Hepatocyte (in vitro differentiated cells): Measurements from ENCODE around the gene NOD1. TPM values are rescaled to one million over a fixed set of nuclear protein-coding genes. Genes with fewer than 3 reads are reported as not detected.

ENCODE experiments used
- DNase-seq: peaks from one replicate; pipeline ENCODE4 v3.0.0-alpha.2; 2016; ENCODE audit warnings: low spot score
- H2AFZ ChIP-seq: fragments of 200-600 bp; sonication (generic); 2 replicates; pipeline ENCODE4 v1.6.0; 2016; ENCODE audit warnings: antibody characterized with exemption, mild to moderate bottlenecking
- H3K27ac ChIP-seq: fragments of 200-600 bp; sonication (generic); 2 replicates; pipeline ENCODE4 v1.5.1; 2016; ENCODE audit warnings: mild to moderate bottlenecking
- H3K27me3 ChIP-seq: fragments of 200-600 bp; sonication (generic); 2 replicates; pipeline ENCODE4 v1.6.1; 2016
- H3K36me3 ChIP-seq: fragments of 200-600 bp; sonication (generic); replicated peaks from 2 replicates; pipeline ENCODE4 v1.5.1; 2016; ENCODE audit warnings: low read depth; ENCODE audit not compliant: insufficient read depth
- H3K4me1 ChIP-seq: fragments of 200-600 bp; sonication (generic); 2 replicates; pipeline ENCODE4 v1.5.1; 2016; ENCODE audit warnings: mild to moderate bottlenecking, moderate library complexity; ENCODE audit not compliant: insufficient read depth
- H3K4me2 ChIP-seq: fragments of 200-600 bp; sonication (generic); 2 replicates; pipeline ENCODE4 v1.6.0; 2016
- H3K4me3 ChIP-seq: fragments of 200-600 bp; sonication (generic); 2 replicates; pipeline ENCODE4 v1.5.1; 2016; ENCODE audit warnings: mild to moderate bottlenecking
- H3K79me2 ChIP-seq: fragments of 200-600 bp; sonication (generic); 2 replicates; pipeline ENCODE4 v1.6.0; 2017; ENCODE audit warnings: mild to moderate bottlenecking
- H3K9me2 ChIP-seq: fragments of 200-600 bp; sonication (generic); replicated peaks from 2 replicates; pipeline ENCODE4 v1.6.0; 2017; ENCODE audit warnings: mild to moderate bottlenecking; ENCODE audit not compliant: insufficient read depth
- H3K9me3 ChIP-seq: fragments of 200-600 bp; sonication (generic); 2 replicates; pipeline ENCODE4 v1.5.1; 2016; ENCODE audit warnings: low read depth, mild to moderate bottlenecking
- H4K20me1 ChIP-seq: fragments of 200-600 bp; sonication (generic); 2 replicates; pipeline ENCODE4 v1.6.0; 2016; ENCODE audit warnings: mild to moderate bottlenecking; ENCODE audit not compliant: insufficient read depth, poor library complexity, severe bottlenecking
- EZH2 ChIP-seq: fragments of 200-600 bp; sonication (generic); IDR thresholded peaks from 2 replicates; pipeline ENCODE4 v1.6.1; 2016; ENCODE audit warnings: antibody characterized with exemption, mild to moderate bottlenecking, borderline replicate concordance
- EZH2phosphoT487 ChIP-seq: fragments of 200-600 bp; sonication (generic); IDR thresholded peaks from one replicate; pipeline ENCODE4 v1.6.1; 2018; ENCODE audit warnings: antibody characterized with exemption, mild to moderate bottlenecking, low read depth, moderate library complexity; ENCODE audit not compliant: unreplicated experiment, severe bottlenecking
- WGBS: methylation state at CpG from one replicate; pipeline ENCODE4 v1.1.6; 2016; ENCODE audit warnings: low lambda C conversion rate; ENCODE audit errors: missing lambda C conversion rate; 5-methylcytosine and 5-hydroxymethylcytosine counted together
- polyA plus RNA-seq: library from polyadenylated mRNA; unstranded; fragments of >200 nt; fragmentation: Nextera tagmentation; extraction: Ambion mirVana; gene quantifications from 2 replicates; pipeline ENCODE4 v1.2.1, GENCODE V29; 2016
- total RNA-seq: library from RNA; depleted of rRNA; stranded (reverse); fragments of >200 nt; gene quantifications from 2 replicates; pipeline ENCODE4 v1.2.3, GENCODE V29; 2014
- TF ChIP-seq, protein P1 (sequence below): fragments of 200-600 bp; sonication (generic); IDR thresholded peaks from 2 replicates; pipeline ENCODE4 v1.5.1; 2016; ENCODE audit warnings: antibody characterized with exemption, mild to moderate bottlenecking; ENCODE audit not compliant: poor library complexity

Gene NOD1
- total and polyA plus RNA-seq, 2 experiments from 2014 or later = 3.0 to 6.1 TPM

GRCh38 chr7:30448461-30449189 is 30.0 kb downstream of the NOD1 start:
- no peaks in the 10 kb centered on the region for H3K36me3 ChIP-seq
- no peak for TF ChIP-seq EZH2phosphoT487
- TF ChIP-seq EZH2 = no peak
- TF ChIP-seq, protein P1, sequence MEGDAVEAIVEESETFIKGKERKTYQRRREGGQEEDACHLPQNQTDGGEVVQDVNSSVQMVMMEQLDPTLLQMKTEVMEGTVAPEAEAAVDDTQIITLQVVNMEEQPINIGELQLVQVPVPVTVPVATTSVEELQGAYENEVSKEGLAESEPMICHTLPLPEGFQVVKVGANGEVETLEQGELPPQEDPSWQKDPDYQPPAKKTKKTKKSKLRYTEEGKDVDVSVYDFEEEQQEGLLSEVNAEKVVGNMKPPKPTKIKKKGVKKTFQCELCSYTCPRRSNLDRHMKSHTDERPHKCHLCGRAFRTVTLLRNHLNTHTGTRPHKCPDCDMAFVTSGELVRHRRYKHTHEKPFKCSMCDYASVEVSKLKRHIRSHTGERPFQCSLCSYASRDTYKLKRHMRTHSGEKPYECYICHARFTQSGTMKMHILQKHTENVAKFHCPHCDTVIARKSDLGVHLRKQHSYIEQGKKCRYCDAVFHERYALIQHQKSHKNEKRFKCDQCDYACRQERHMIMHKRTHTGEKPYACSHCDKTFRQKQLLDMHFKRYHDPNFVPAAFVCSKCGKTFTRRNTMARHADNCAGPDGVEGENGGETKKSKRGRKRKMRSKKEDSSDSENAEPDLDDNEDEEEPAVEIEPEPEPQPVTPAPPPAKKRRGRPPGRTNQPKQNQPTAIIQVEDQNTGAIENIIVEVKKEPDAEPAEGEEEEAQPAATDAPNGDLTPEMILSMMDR = no peak
- WGBS = 76% methylated on average over 10 of the region's 10 CpGs
- no peak overlapping the region for H3K4me2 ChIP-seq
- no peak overlapping the region for H3K4me3 ChIP-seq
- H3K9me3 ChIP-seq = no peaks in the 10 kb centered on the region
- H3K79me2 ChIP-seq = no peaks in the 10 kb centered on the region
- H3K4me1 ChIP-seq = no peaks in the 10 kb centered on the region
- H3K9me2 ChIP-seq = no peaks in the 10 kb centered on the region
- no peaks in the 10 kb centered on the region for H3K27me3 ChIP-seq
- no peak overlapping the region for H3K27ac ChIP-seq
- H4K20me1 ChIP-seq = no peaks in the 10 kb centered on the region
- DNase-seq = no peak
- no peak overlapping the region for H2AFZ ChIP-seq

DNA sequence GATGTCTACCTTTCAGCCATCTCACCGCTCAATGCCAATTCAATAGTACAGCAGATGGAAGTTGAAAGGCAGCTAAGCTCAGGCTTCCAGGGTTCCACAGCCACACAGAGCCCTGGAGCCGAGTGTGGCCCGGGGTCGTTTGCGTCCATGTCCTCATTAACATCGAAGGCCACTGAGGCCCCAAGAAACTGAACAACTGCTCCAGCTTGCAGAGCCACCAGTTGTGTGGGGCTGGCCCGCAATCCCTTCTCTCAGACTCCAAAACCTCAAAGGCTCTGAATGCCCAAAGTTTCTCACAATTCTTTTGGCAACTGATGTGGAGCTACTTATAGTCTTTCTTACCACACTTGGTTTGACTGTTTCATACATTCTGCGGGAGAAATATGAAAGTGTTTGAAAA is 31.1 kb downstream of the NOD1 start:
- Histone ChIP-seq H3K4me2 (no peak overlapping the region), H3K27ac (no peak overlapping the region), H2AFZ (no peak overlapping the region), H3K9me2 (no peaks in the 10 kb centered on the region), H3K4me1 (no peaks in the 10 kb centered on the region), H3K36me3 (no peaks in the 10 kb centered on the region), H3K4me3 (no peak overlapping the region), H3K27me3 (no peaks in the 10 kb centered on the region), H4K20me1 (no peaks in the 10 kb centered on the region), H3K79me2 (no peaks in the 10 kb centered on the region), H3K9me3 (no peaks in the 10 kb centered on the region)
- DNase-seq = no peak
- WGBS = 93% methylated on average over 8 of the region's 8 CpGs
- TF ChIP-seq, protein P1 = no peak
- TF ChIP-seq EZH2 (no peak), EZH2phosphoT487 (no peak)

DNA sequence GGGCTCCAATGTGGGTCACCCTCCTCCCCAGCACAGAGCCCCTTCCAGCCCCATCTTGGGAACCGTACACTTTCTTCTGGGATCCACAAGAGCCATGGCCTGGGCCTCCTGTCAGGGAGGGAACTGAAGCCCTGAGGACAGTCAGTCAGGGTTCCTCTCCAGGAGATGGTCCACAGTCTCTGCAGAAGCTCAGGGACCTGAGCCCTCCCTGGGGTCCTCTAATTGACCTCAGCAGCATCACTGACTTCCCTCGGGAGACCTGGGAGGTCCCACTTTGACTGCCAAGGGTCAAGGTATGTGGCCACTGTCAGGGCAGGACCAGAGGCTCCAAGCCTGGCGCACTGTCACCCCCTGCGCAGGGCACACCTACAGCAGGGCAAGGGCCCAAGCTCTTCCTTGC is 32.3 kb downstream of the NOD1 start:
- H3K36me3 ChIP-seq = no peaks in the 10 kb centered on the region
- no peak overlapping the region for H3K27ac ChIP-seq
- no peaks in the 10 kb centered on the region for H3K79me2 ChIP-seq
- no peaks in the 10 kb centered on the region for H3K4me1 ChIP-seq
- TF ChIP-seq EZH2phosphoT487 (no peak), EZH2 (no peak)
- TF ChIP-seq, protein P1 = no peak
- H4K20me1 ChIP-seq = no peaks in the 10 kb centered on the region
- WGBS = 88% methylated on average over 4 of the region's 4 CpGs
- no peaks in the 10 kb centered on the region for H3K9me3 ChIP-seq
- H3K27me3 ChIP-seq = no peaks in the 10 kb centered on the region
- no peaks in the 10 kb centered on the region for H3K9me2 ChIP-seq
- H3K4me3 ChIP-seq = no peak overlapping the region
- no peak overlapping the region for H2AFZ ChIP-seq
- no peak for DNase-seq
- no peak overlapping the region for H3K4me2 ChIP-seq
